ENCODE results near the gene AFF1. TPM values are rescaled to one million over a fixed set of nuclear protein-coding genes. Genes with fewer than 3 reads are reported as not detected.
"Not testable (repeated sequence)": the region's sequence is repeated elsewhere in the genome, so short reads cannot be mapped to it uniquely, and the experiment has no call there.

AFF1 gene
- total and polyA plus RNA-seq, 4 donors = 7.2 to 42.8 (median 21.5) TPM

GRCh38 chr4:87141428-87141827, 206.6 kb downstream of the AFF1 start:
- TF ChIP-seq ATF3 (IDR thresholded peaks at IDR 0.05) = no peak
- H3K27me3 ChIP-seq (ENCODE audit: control insufficient read depth in 4 of 4, insufficient read depth in 4 of 4, low read length in 3 of 4) = no peaks in the 10 kb centered on the region
- peaks cover 3 to 31% (median 18%) of the 10 kb centered on the region in 4 donors for H3K36me3 ChIP-seq (ENCODE audit: control insufficient read depth in 4 of 4, insufficient read depth in 3 of 4, low read depth in 1 of 4, low read length in 3 of 4)
- no peaks in the 10 kb centered on the region for H3K9me3 ChIP-seq (ENCODE audit: control insufficient read depth in 4 of 4, low read length in 3 of 4)
- no peak overlapping the region for H3K4me3 ChIP-seq (ENCODE audit: low read depth in 1 of 3, low read length in 3 of 3)
- no peak overlapping the region for H3K9ac ChIP-seq (ENCODE audit: low read depth in 1 of 2, low read length in 2 of 2)
- WGBS = 55% methylated on average over 3 of the region's 3 CpGs
- H3K4me1 ChIP-seq (ENCODE audit: control insufficient read depth in 4 of 4, insufficient read depth in 4 of 4, low read length in 3 of 4) = peaks cover 0 to 2% (median 0%) of the 10 kb centered on the region in 4 donors
- H3K27ac ChIP-seq (ENCODE audit: low read depth in 1 of 2, low read length in 2 of 2) = no peak overlapping the region
- DNase-seq (ENCODE audit: low spot score) = no peak

- no peak overlapping the region for H3K27ac ChIP-seq (ENCODE audit: low read depth in 1 of 2, low read length in 2 of 2)
- H3K4me3 ChIP-seq (ENCODE audit: low read depth in 1 of 3, low read length in 3 of 3) = no peak overlapping the region
- no peak overlapping the region for H3K9ac ChIP-seq (ENCODE audit: low read depth in 1 of 2, low read length in 2 of 2)
- H3K4me1 ChIP-seq (ENCODE audit: control insufficient read depth in 4 of 4, insufficient read depth in 4 of 4, low read length in 3 of 4) = peaks cover 0 to 2% (median 0%) of the 10 kb centered on the region in 4 donors
- peaks cover 3 to 12% (median 6%) of the 10 kb centered on the region in 4 donors for H3K36me3 ChIP-seq (ENCODE audit: control insufficient read depth in 4 of 4, insufficient read depth in 3 of 4, low read depth in 1 of 4, low read length in 3 of 4)
- WGBS = 60% methylated on average over 2 of the region's 2 CpGs
- no peak for DNase-seq (ENCODE audit: low spot score)
- no peaks in the 10 kb centered on the region for H3K27me3 ChIP-seq (ENCODE audit: control insufficient read depth in 4 of 4, insufficient read depth in 4 of 4, low read length in 3 of 4)
- H3K9me3 ChIP-seq (ENCODE audit: control insufficient read depth in 4 of 4, low read length in 3 of 4) = no peaks in the 10 kb centered on the region
- TF ChIP-seq SP1 (IDR thresholded peaks at IDR 0.05) (no peak), YY1 (IDR thresholded peaks at IDR 0.05) (no peak), TAF1 (conservative IDR thresholded peaks at IDR 0.05) (no peak), HNF4A (conservative IDR thresholded peaks at IDR 0.05) (no peak), EGR1 (IDR thresholded peaks at IDR 0.05; ENCODE audit: low read depth in 2 of 2) (no peak), FOXA1 (IDR thresholded peaks at IDR 0.05) (no peak), ATF3 (IDR thresholded peaks at IDR 0.05) (no peak), RAD21 (IDR thresholded peaks at IDR 0.05) (no peak), HNF4G (IDR thresholded peaks at IDR 0.05) (no peak), NR2F2 (IDR thresholded peaks at IDR 0.05) (no peak), CTCF (IDR thresholded peaks at IDR 0.05; ENCODE audit: low read depth, low read length, missing input control) (no peak), RXRA (IDR thresholded peaks at IDR 0.05) (no peak), JUND (IDR thresholded peaks at IDR 0.05) (no peak), MAX (IDR thresholded peaks at IDR 0.05) (no peak), FOXA2 (IDR thresholded peaks at IDR 0.05) (no peak), ZBTB33 (IDR thresholded peaks at IDR 0.05) (no peak), GABPA (IDR thresholded peaks at IDR 0.05 in 1 of 2, conservative IDR thresholded peaks at IDR 0.05 in 1 of 2) (no peak), REST (IDR thresholded peaks at IDR 0.05) (no peak)
These were observed 209.5 kb downstream of the AFF1 start for GRCh38 chr4:87144356-87144755.

- H3K36me3 ChIP-seq (ENCODE audit: control insufficient read depth in 4 of 4, insufficient read depth in 3 of 4, low read depth in 1 of 4, low read length in 3 of 4); H3K9me3 ChIP-seq (ENCODE audit: control insufficient read depth in 4 of 4, low read length in 3 of 4); H3K27ac ChIP-seq (ENCODE audit: low read depth in 1 of 2, low read length in 2 of 2); DNase-seq (ENCODE audit: low spot score); H3K4me3 ChIP-seq (ENCODE audit: low read depth in 1 of 3, low read length in 3 of 3); H3K9ac ChIP-seq (ENCODE audit: low read depth in 1 of 2, low read length in 2 of 2); H3K4me1 ChIP-seq (ENCODE audit: control insufficient read depth in 4 of 4, insufficient read depth in 4 of 4, low read length in 3 of 4); H3K27me3 ChIP-seq (ENCODE audit: control insufficient read depth in 4 of 4, insufficient read depth in 4 of 4, low read length in 3 of 4): not testable (repeated sequence)
- 84% methylated on average over 6 of the region's 6 CpGs for WGBS
These were observed 211.1 kb downstream of the AFF1 start for GRCh38 chr4:87145934-87146333.

Data from liver (tissue), 9 donors.